ENCODE results near the gene RAB1B.

- TF ChIP-seq GATA3 (IDR thresholded peaks at IDR 0.05; ENCODE audit: low read depth, low read length) (no peak), GATA2 (IDR thresholded peaks at IDR 0.05; ENCODE audit: low read depth, low read length) (no peak)
Observed at GRCh38 chr11:66314561-66315497, 46.4 kb downstream of the RAB1B start.
